ENCODE measurements around the gene MAML2.

The MAML2 gene

DNA sequence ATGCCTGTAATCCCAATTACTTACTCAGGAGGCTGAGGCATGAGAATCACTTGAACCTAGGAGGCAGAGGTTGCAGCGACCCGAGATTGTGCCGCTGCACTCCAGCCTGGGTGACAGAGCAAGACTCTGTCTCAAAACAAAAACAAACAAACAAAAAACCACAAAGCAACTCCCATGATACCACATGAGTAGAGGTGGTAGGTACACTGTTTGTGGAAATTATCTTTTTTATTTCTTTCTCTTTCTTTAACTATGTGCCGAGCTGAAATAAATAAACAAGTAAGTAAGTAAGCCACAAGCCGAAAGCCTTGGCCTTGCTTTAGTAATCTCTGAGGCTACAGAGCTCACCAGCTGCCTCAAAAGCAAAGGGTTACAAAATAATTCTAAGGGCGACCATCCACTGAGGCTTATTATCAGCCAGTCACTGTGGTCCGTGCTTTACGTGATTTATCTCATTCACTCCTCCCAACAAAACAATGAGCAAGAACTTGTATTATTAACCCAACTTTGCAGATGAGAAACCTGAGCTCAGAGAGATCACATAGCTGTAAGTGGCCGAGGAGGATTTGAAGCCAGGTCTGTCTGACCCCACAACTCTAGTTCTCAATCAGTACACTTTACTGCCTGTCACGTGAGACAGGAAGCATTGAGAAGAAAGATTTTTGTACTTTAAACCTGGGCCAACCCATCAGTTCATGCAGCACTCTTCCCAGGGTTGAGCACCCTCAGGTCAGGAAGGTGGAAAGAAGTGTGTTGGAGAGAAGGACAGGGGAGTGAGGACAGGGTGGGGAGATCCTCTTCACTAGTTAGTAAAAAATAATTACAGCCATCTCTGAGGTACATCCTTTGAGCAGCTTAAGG, 349.3 kb downstream of the MAML2 start:
- DNase-seq: no peak

DNA sequence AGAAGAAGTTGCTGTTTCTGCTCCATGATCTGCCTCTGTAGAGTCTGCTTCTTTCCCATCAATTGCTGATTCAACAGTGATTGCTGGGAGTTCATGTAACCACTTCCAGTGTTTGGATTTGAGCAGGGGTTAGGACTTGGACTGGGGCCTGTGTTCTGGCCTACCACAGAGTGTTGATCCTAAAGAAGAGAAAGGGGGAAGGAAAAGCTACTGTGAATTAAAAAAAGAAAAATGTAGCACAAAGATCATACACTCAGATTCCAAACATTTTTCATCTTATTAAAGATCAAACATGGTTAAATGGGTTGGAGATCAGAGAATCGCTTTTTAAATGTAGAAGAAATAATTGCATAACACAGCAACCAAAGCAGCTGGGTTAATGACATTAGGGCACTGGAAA, 351.4 kb downstream of the MAML2 start:
- no peak for DNase-seq

DNA sequence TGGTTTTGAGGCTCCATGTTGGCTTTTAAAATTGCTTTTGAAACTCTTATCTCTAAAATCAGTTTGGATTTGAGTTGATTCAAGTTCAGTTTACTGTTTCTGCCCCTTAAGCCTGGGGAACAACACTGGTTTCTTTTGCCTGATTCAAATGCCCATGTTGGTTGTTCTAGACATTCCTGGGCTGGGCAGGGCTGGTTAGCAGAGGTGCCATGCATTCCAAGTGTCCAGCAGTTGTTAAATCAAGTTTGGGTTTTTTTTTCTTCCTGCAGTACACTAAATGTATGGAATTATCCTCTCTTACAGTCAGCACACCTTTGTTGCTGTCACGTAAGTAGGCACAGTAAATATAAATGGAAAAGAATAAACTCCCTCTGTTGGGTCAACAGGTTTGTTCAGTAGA, 351.9 kb downstream of the MAML2 start:
- no peak for DNase-seq

DNA sequence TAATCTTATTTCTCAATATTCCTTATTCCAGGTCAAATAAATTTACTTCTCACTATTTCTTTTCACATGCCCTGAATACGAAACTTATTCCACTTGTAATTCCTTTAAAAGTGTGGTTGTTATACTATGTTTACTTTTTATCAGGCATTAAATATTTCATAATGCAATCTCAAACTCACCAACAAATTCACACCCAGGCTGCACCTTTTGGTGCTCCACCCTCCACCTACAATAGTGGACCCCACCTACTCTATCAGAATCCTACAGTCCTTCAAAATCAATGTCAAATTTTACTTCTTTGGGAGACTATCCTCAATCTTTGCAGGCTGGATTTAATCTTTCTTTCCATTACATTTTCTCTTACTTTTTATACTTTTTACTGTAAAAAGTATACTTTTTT, 353.2 kb downstream of the MAML2 start:
- no peak for DNase-seq

DNA sequence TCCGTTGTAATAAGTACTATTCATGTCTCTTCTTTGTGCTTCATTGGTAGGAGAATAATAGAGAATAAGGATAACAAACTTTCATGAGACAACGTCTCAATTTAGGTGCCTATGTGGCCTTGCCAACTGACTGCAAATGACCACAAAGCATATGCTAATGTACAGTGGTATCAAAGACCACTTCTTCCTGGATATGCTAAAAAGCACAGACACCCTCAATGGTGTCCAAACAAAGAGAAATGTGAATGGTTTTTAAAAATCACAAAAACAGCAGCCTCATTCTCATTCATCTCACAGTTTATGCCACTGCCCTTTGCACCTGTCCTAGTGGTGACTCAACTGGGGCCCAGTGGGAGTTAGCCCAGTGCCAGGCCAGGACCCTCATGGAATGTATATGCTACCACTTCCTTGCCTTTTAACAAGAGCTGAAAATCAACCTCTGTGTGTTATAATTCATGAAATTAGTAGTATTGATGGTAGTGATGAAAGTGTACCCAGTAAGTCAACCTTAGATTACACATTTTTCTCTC, 353.9 kb downstream of the MAML2 start:
- no peak for DNase-seq

DNA sequence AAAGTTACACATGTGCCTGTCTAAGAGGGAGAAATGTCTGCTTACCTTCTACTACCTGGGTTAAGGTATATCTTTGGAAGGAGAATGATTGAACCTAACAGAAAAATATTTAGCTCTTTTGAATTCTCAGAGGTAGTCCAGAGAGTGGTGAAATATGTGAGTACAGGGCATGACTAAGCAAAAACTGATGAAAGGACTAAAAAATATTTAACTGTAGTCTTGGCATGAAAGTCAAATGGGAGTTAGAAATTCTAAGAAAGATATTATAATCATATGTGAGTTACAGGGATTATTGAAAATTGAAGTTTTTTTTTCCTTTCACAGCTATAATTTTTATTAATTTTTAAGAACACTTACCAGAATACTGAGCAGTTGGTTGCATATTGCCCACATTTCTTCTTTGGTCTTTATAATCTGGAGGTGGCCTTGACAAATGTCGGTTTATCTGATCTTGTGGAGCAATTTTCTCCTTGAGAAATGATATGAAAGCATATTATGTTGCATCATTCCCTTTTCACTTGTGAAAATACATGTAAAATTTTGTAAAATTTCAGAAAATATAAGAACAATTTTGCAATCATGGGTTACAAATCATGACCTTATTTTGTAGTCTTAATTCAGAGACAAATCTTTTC, 357.7 kb downstream of the MAML2 start:
- no peak for DNase-seq

DNA sequence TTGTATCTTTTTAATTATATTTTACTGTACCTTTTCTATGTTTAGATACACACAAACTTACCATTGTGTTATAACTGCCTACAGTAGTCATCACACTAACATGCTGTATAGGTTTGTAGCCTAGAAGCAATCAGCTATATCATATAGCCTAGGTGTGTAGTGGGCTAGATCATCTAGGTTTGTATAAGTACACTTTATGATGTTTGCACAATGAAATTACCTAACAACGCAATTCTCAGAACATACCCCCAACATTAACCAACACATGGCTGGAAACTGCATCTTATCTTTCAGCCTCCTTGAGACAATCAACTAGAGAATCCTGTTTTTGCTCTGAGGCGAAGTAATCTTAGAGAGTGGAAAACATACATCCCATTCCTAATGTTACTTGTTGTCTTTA, 358.9 kb downstream of the MAML2 start:
- no peak for DNase-seq

DNA sequence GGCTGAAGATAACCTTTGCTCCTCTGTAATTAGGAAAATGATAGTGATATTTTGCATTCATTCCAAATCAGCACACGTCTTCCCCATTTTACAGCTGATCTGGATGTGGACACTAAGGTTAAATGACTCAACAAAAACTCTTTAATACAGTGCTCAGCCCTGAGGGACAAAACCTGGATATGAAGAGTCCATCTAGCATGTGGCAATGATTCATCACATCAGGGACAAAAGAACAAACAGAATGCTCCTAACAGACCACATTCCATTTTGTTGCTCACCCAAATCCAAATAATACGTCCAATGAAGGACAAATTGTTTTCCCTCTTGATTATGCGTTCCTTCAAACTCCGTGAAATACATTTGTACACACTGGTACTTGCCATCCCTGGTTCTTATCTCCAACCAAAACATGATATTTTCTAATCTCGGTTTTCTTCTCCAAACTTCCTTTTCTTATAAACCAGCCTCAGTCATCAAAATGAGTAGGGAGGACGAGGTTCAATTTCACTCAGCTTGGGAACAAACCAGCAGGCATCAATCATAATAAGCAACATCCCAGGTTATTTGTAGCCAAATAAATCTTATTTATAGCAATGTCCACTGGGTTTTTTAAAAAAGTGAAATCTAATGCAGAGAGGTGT, 365.3 kb downstream of the MAML2 start:
- no peak for DNase-seq

DNA sequence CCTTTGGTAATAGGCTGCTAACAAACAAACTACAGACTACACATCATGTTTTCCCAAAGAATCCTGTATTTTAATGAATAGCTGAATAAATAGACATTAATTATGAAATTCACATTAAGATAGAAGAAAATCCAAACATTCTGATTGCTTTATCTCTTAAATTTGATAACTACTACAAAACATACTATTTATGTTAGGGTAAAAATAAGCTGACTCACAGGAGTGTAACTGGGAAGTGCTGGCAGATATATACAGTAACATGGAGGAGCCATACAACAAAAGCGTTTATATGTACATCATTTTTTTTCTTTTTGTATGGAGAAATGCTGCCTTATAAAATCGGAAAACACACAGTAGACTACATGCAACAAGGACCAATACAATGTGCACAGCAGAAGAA, 366.4 kb downstream of the MAML2 start:
- no peak for DNase-seq

DNA sequence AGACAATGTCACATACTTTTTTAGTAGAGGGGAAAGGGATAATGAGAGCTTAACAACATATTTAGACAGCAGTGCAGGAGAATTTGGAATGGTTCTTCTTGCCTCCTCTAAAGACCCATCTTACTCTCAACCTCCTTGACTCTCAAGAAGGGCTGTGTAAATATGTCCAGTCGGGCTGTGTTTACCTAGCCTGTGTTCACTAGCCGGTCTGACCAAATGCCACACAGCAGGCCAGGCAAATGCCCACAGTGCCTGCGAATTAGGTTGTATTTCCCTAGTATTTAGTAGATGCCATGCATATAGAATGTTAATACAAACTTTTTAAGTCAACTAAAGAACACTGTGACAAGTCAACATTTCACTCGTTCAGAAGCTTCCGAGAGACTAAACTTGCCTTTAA, 367.7 kb downstream of the MAML2 start:
- no peak for DNase-seq

DNA sequence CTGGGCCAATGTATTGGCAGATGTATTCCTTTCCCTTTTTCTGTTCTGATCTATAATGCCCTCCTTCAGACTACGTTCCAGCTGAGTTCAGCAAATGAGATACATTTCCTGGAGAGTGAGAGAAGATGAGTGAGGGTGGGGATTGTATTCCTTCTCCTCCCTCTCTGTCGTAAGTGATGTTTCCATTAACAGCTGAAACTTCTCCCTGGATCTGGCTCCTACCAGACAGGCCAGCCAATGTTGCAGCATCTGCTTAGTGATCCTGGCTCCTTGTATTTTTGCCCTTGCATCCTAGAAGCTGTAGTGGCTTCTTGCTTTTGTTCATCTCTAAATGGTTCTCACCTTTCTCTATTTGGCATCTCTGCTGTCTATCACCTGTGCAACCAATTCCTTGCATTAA, 370.9 kb downstream of the MAML2 start:
- no peak for DNase-seq

DNA sequence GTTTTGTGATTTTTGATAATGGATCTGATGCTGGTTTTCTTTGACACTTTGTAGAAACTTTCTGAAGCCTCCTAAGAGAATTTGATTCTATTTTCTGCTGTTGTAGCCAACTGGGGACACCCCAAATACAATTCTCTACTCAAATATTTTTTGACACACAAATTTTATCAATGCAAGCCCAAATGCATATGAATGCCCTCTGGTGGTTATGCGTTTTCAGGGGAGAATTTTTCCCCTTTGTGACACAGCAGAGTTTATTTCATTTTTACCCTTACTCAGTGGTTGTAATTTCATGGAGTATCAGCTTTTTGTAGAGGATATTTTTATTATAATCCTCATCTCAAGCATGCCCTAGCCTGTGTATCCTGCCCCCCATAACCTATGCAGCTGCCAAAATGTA, 374.4 kb downstream of the MAML2 start:
- DNase-seq: no peak

DNA sequence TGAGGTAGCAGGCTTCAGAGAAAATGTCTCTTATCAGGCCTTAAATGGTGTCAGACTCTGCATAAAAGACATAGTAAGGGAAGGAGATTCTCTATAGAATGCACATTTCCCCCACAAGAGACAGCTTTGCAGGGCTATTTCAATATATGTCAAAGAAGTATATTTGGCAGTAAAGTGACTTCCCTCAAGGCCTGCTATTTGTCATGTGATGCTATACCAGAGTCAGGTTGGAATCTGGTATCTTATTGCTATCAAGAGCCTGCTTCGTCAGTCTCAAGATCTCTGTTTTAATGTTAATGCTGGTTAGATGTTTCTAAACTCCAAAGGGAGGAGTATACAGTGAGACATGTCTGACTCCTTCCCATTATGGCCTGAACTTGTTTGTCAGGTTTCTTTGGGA, 378.7 kb downstream of the MAML2 start:
- no peak for DNase-seq

DNA sequence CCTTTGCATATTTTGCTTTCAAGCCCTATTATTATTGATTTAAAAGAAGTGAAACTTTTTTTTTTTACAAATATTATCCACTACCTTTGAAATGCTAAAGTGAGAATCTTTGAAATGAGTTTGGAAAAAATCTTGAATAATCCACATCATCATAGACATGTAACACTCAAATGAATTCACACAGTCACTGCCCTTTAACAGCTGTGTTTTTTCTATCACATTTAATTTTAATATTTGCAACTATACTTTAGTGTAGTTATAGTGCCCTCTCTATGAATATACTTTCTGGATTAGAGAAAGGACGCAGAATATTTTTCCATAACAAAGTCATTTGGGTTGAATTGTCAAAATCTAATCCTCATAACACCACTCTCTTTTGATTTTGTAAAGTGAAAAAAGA, 381.2 kb downstream of the MAML2 start:
- no peak for DNase-seq

DNA sequence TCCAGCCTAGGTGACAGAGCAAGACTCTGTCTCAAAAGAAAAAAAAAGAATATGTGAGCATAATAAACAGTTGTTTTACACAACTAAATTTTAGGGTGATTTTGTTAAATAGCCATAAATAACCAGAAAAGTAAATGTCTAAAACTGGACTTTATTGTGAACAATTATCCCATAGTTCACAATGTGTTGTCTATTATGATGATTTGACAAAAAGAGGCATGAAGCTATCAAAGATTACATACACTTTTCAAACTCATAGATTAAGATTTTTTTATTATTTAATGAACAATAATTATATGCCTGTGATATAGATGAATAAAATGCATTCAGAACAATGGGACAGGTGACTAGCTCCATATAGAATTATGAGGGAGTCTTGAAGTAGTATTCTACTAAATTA, 392.1 kb downstream of the MAML2 start:
- DNase-seq: no peak

DNA sequence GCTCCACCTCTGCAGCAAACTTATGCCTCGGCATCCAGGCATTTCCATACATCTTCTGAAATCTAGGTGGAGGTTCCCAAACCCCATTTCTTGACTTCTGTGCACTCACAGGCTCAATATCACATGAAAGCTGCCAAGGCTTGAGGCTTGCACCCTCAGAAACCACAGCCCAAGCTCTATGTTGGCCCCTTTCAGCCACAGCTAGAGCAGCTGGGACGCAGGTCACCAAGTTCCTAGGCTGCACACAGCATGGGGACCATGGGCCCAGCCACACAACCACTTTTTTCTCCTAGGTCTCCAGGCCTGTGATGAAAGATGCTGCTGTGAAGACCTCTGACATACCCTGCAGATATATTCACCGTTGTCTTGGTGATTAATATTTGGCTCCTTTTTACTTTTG, 394.4 kb downstream of the MAML2 start:
- no peak for DNase-seq

DNA sequence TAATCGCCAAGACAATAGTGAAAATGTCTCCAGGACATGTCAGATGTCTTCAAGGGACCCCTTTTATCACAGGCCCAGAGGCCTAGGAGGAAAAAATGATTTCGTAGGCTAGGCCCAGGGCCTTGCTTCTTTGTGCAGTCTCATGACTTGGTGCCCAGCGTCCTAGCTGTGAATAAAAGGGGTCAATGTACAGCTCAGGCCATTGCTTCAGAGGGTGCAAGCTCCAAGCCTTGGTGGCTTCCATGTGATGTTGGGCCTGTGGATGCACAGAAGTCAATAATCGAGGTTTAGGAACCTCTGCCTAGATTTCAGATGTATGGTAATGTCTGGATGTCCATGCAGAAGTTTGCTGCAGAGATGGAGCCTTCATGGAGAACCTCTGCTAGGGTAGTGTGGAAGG, 398.4 kb downstream of the MAML2 start:
- DNase-seq: no peak

DNA sequence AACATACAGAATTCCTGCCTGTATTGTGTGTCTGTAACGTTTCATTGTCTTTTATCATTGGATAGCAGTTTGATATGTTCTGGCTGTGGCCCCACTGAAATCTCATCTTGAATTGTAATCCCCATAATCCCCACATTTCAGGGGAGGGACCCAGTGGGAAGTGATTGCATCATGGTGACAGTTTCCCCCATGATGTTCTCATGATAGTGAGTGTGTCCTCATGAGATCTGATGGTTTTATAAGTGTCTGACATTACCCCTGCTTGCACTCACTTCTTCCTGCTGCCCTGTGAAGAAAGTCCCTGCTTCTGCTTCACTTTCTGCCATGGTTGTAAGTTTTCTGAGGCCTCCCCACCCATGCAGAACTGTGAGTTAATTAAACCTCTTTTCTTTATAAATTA, 399.4 kb downstream of the MAML2 start:
- no peak for DNase-seq

DNA sequence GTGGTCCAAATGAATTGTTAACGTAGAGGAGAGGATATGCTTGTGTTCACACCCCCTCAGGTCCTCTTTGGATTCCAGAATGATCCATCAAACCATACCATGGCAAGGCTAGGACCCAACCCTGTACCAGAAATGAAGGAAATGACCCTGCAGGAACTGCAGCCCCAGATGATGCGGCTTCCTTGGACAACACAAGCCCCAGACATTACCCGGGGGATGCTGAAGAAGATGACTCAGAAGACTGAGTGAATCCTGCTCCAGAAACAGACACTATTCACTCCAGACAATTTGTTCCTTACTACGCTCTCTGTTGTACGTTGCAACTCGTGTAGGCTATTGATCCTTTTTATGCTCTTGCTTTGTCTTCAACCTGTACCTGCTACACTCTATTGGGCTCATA, 403.9 kb downstream of the MAML2 start:
- no peak for DNase-seq

DNA sequence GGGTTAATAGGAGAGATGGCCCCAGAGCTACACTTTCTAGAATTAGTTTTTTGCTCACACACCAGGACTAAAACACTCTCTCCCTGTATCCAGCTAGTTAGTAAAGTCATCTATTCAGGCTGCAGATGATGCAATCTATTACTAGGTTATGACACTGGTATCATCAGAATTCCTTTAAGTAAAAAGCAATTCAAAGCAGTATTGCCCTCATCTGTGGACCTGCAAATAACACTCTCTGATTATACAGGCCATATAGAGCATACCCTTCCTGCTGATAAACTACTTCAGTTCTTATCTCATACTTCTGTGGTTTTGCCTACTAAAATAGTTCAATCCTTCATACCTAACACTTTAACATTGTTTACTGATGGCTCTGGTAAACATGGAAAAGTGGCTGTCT, 405.6 kb downstream of the MAML2 start:
- DNase-seq: no peak

DNA sequence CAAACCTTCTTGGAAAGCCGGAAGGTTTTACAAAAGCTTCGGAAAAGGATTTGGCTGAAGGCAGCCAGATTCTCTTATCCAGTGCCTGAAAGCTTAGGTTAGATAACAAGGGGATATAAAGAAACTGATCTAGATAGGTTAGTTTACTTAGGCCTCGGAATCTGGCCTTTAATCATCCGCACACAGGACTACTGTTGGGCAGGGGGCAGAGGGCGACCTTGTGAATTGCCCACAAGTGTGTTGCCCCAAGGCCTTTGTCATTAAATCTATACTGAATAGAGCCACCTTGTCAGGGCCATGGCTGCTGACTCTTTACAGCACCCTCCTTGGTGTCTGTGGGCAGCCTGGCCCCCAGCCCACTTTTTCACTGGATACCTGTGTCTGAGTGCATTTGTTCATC, 409.4 kb downstream of the MAML2 start:
- no peak for DNase-seq

DNA sequence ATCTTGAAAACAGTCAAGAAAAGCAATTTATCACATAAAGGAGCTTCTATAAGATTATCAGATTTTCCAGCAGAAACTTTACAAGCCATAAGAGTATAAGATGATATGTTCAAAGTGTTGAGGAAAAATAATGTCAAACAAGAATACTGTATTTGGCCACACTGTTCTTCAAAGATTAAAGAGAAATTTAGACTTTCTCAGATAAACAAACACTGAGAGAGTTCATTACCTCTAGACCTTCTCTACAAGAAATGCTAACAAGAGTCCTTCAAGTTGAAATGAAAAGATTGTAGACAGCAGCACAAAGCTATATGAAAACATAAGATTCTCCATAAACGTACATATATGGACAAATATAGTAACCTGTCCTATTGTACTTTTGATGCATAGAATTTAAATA, 411.1 kb downstream of the MAML2 start:
- DNase-seq: no peak

DNA sequence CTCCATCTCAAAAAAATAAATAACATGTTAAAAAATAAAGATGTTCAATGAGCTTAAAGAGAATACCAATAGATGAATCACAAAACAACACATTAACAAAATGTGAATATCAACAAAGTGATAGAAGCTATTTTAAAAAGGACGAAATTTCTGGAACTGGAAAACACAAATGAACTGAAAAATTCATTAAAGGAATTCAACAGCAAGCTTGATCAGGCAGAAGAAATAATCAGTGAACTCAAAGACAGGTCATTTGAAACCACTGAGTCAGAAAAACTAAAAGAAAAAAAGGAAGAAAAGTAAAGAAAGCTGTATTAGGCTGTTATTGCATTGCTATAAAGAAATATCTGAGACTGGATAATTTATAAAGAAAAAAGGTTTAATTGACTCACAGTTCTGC, 412.0 kb downstream of the MAML2 start:
- DNase-seq: no peak

DNA sequence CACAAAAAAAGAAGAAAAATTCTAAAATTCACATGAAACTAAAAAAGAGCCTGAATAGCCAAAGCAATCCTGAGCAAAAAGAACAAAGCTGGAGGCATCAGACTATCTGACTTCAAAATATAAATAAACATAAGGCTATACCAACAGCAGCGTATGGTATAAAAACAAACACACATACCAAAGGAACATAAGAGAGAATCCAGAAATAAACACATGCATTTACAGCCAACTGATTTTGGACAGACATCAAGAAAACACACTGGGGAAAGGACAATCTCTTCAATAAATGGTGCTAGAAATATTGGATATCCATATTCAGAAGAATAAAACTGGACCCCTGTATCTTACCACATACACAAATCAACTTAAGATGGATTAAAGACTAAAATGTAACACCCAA, 416.3 kb downstream of the MAML2 start:
- DNase-seq: no peak

All from stimulated activated CD4-positive, alpha-beta T cell treated with anti-CD3 and anti-CD28 coated beads, Interleukin-15, amount 100 ng/mL, for 24 hours (primary cell).